NCI-H187 treated with DMSO at 0.1 percent for 48 hours (cell line): ENCODE results near the gene WFDC9.
"Not testable (repeated sequence)": the region's sequence is repeated elsewhere in the genome, so short reads cannot be mapped to it uniquely, and the experiment has no call there.

Experiments
- DNase-seq: peaks from one replicate; lab custom pipeline; 2025; lab: John Stamatoyannopoulos, UW

Gene WFDC9

DNA sequence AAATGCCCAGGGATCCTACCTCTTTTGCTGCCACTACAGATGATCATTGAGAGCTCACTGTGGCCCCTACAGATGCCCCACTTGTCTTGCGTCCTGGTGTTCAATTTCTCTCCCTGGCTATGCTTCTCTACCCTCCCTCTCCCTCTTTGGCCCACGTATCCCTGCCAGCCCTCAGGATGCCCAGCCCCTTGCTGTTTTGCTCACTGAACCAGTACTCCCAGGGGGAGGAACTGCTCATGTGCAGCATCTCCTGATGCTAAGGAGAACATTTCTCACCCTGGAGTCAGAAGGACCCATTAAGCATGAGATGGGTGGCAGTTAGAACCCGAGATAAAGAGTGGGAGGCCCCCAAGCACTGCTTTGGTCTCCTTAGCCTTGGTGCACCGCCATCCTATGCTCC, at the start of gene WFDC9:
WFDC9 (minus strand) TSS at position 101 of the 400 bp plus-strand sequence. CDS start 21,103 bp downstream, outside the sequence.
- no peak for DNase-seq

DNA sequence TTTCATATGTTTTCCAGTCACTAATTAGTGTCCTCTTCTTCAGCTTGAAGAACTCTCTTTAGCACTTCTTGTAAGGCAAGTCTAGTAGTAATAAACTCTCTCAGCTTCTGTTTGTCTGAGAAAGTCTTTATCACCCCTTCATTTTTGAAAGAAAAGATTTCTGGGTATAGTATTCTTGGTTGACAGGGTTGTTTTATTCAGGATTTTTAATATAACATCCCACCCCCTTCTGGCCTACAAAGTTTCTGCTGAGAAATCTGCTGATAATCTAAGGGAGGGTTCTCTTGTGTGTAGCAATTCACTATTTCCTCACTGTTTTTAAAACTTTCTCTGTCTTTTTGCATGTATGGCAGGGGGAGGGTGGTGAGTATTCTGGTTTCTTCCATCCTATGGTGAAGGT, 48.6 kb upstream of the WFDC9 start:
- DNase-seq = no peak

DNA sequence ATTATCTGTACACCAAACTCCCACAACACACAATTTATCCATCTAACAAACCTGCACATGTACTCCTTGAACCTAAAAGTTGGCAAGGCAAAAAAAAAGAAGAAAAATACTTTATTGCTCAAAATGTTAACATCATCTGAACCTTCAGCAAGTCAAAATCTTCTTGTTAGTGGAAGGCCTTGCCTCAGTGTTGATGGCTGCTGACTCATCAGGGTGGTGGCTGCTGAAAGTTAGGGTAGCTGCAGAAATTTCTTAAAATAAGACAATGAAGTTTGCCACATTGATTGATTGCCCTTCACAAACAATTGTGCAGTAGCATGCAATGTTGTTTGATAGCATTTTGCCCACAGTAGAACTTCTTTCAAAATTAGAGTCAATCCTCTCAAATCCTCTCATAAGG, 41.7 kb upstream of the WFDC9 start:
- no peak for DNase-seq

DNA sequence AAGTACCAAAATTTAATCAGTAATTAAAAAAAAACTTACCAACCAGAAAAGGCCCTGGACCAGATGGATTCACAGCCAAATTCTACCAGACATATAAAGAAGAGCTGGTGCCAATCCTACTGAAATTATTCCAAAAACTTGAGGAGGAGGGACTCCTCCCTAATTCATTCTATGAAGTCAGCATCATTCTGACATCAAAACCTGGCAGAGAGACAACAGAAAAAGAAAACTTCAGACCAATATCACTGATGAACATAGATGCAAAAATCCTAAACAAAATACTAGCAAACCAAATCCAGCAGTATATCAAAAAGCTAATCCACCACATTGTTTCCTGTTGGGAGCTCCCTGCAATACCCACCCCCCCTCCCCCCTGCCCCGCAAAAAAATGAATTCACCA, 39.1 kb upstream of the WFDC9 start, which contains the start of gene WFDC11:
WFDC11 (minus strand) TSS at position 101 of the 400 bp plus-strand sequence. CDS start 19,639 bp downstream, outside the sequence.
- no peak for DNase-seq

DNA sequence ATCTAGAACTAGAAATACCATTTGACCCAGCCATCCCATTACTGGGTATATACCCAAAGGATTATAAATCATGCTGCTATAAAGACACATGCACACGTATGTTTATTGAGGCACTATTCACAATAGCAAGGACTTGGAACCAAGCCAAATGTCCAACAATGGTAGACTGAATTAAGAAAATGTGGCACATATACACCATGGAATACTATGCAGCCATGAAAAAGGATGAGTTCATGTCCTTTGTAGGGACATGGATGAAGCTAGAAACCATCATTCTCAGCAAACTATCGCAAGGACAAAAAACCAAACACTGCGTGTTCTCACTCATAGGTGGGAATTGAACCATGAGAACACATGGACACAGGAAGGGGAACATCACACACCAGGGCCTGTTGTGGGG, 26.0 kb upstream of the WFDC9 start:
- not testable (repeated sequence) for DNase-seq

DNA sequence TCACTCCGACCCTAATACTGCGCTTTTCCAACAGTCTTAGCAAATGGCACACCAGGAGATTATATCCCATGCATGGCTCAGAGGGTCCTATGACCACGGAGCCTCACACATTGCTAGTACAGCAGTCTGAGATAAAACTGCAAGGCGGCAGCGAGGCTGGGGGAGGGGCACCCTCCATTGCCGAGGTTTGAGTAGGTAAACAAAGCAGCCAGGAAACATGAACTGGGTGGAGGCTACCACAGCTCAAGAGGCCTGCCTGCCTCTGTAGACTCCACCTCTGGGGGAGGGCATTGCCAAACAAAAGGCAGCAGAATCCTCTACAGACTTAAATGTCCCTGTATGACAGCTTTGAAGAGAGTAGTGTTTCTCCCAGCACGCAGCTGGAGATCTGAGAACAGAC, 20.6 kb upstream of the WFDC9 start:
- DNase-seq = not testable (repeated sequence)

DNA sequence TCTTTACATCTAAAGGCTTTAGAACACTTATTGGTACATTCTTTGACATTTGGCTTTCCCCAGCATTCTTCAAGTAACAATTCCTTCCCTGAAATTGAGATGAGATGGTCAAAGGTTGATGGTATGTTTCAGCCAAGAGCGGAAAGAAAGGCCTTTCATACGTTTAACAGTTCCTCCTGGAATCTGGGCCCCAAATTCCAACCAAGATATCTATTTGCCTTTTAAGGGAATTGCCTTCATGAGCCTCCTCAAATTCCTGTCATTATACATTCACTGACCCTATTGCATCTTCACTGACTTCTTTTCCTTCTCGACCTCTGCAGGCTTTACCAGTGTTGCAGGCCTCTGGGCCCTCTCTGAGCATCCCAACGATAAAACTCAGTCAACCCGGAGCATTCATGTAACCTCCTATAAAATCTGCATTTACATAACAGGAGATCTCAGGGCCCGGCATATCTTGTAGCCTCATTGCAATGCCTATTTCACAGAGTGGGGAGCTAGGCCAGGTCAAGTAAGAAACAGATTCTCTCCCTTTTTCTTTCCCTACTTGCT, 18.3 kb upstream of the WFDC9 start:
- no peak for DNase-seq

DNA sequence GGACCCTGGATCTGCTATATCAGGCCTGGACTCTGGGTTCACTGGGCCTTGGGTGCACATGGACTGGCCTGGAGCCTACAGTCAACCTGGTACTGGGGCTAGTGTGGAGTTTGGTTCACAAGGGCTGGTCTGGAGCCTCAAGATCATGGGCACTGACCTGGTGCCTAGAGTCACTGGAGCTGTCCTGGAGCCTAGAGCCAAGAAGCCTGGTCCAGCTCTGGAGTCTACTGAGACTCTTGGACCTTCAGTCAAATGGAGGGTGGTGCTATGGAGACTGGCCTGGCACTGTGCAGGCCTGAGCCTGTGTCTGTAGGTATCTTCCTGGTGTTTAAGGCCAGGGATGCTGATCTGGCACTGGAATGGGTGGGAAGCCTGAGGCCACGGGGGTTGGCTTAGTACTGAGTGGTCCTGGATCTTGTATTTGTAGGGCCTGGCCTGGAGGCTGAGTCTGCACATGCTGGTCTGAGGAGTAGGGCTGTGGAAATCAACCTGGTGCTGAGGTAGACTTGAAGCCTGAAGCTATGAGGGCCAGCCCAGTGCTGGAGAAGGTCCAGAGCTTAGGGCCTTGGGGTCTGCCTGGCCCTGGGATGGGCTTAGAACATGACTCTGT, 16.5 kb upstream of the WFDC9 start:
- DNase-seq = no peak

DNA sequence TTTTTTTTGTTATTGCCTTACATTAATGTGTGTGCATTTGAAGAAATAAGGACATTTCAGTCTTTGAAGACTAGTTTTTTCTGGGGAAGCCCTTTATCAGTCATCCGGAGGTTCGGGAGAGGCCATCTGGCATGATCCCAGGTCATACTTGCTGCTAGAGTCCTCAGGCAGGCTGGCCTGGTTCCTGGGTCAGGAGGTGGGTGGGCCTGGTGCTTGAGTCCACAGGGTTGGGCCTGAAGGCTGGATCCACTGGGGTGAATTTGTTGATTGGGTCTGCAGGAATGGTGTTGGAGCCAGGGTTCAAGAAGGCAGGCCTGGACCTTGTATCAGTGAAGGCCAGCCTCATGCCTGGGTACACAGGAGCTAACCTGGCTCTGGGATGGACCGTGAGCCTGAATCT, 15.8 kb upstream of the WFDC9 start:
- no peak for DNase-seq

DNA sequence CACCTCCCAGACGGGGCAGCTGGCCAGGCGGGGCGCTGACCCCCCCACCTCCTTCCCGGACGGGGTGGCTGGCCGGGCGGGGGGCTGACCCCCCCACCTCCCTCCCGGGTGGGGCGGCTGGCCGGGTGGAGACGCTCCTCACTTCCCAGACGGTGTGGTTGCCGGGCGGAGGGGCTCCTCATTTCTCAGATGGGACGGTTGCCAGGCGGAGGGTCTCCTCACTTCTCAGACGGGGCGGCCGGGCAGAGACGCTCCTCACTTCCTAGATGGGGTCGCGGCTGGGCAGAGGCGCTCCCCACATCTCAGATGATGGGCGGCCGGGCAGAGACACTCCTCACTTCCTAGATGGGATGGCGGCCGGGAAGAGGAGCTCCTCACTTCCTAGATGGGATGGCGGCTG, 14.8 kb upstream of the WFDC9 start:
- not testable (repeated sequence) for DNase-seq

DNA sequence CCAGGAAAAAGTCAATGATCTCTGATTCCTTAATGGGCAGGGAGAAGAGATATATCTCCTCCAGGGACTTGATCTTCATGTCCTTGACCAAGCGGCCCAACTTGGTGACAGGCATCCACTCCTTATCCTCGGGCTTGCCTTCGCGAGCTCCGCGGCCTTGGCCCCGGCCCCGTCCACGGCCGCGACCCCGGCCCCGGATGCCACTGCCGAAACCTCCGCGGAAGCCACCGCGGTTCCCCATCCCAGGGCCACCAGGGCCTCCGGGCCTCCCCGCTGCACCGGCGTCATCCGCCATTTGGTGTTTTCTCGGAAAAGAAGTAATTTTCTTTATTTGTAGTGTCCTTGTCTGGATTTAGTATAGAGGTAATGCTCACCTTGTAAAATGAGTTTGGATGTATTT, 10.0 kb upstream of the WFDC9 start:
- not testable (repeated sequence) for DNase-seq

DNA sequence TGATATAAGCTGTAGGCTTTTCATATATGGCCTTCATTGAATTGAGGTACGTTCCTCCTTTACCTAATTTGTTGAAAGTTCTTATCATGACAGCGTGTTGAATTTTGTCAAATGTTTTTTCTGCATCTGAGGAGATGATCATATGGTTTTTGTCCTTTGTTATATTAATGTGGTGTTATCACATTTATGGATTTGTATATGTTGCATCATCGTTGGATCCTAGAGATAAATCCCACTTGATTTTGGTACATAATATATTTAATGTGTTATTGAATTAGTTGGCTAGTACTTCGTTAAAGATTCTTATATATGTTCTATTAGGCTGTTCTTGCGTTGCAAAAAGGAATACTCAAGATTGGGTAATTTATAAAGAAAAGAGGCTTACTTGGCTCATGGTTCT, 8.6 kb upstream of the WFDC9 start:
- no peak for DNase-seq

DNA sequence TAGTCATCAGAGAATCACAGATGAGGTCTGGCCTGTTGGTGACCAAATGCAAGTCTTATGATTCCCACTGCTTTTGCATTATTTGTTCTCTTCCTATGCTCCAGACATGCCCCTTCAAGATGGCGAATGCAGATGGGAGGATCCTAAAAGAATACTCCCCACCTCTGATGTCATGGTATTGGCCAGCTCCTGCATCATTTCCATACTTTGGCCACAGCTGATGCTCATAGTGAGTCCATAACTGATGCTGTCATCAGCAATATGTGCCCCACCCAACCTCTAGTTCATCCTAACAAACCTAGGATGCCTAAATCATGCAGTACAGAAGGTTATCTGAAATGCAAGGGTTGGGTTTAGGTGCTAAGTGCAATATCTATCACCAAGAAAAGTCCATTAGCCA, 5.4 kb upstream of the WFDC9 start:
- DNase-seq = no peak

DNA sequence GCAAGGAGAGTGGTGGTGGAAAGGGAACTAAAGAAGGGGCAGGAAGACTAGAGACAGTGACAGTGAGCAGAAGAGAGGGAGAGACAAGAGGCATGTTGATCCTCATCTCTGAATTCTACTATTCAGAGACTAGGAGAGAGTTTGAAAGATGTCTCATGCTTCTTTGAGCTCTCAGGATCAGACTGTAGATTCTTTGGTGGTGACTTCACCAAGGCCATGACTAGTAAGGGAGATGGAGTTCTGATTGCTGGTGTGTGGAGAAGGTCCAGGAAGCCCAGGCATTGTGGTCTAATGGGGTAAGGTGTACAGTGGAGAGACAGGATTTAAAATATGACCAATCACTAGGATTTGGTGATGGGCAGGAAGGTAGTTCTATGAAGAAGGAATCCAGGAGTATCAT, 713 bp downstream of the WFDC9 start:
- no peak for DNase-seq

DNA sequence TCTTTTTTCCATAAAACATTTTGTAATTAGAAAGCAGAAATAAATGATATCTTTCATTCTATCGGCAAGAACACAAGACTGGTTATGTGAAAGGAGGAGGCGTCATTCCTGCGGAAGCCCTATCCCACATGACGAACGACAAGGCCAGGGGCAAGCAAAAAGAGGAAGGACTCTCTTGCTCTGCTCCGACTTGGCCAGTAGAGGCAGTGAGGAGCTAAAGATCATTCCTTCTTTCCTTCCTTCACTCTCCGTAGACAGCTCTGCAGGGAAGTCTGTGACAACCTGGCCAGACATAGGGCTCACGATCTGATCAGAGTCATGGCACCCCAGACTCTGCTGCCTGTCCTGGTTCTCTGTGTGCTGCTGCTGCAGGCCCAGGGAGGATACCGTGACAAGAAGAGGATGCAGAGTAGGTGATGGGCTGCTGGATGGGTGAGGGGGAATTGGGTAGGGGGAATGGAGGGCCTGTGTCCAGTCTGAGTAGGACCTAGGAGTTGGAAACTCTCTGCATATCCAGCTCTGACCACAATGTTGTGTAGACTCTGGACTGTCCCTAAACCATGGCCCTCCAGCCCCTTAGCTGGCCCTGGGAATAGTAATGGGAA, 1.5 kb downstream of the WFDC9 start, which contains the start of gene WFDC10A:
WFDC10A (plus strand) TSS at position 244 of the 605 bp plus-strand sequence; CDS start at position 319, 75 bp downstream.
- DNase-seq = no peak

DNA sequence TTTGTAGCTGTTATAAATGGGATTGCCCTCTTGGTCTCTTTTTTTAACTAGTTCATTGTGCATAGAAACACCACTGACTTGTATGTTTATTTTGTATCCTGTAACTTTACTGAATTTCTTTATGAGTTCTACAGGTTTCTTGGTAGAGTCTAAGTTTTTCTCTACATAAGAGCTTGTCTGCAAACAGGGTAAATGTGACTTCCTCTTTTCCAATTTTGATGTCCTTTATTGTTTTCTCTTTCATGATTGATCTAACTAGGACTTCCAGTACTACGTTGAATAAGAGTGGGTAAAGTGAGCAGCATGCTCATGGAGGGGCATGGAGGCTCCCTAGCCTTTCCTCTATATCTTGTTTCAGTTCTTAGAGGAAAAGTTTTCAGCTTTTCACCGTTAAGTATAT, 4.5 kb downstream of the WFDC9 start:
- DNase-seq = no peak

DNA sequence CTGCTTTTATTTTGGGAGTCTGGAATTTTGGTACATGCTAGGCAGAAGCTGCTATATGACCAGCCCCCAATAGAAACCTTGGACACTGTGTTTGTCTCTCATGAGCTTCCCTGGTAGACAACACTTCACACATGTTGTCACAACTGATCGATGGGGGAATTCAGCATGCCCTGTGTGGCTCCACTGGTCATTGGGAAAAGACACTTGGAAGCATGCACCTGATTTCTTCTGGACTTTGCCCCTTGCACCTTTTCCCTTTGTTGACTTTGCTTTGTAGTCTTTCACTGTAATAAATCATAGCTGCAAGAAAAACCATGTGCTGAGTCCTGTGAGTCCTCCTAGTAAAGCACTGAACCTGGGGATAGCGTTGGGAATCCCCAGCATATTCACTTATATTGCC, 9.5 kb downstream of the WFDC9 start:
- no peak for DNase-seq

DNA sequence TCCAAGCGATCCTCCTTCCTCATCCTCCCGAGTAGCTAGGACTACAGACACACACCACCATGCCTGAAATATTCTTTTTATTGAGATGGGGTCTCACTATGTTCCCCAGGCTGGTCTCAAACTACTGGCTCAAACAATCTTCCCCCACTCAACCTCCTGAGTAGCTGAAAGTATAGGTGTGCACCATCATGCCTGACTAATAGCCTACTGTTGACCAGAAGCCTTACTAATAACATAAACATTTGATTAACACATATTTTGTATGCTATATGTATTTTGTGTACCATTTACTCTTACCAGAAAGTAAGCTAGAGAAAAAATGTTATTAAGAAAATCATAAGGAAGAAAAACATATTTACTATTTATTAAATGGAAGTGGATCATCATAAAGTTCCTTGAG, 13.5 kb downstream of the WFDC9 start:
- no peak for DNase-seq

DNA sequence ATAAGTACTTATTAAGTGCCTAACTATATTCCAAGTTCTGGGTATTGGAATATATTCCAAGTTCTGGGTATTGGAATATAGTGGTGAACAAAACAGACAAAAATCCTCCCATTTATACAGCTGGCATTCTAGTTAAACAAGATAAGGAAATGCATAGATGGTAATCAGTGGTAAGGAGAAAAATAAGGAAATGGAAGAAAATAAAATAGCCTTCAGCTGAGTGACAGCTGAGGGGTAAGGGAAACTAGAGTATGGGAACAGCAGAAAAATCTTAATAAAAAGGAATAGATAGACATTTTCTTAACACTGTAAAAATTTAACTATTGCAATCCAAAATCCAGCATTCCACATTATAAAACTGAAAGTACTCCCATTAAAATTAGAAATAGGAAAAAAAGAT, 18.8 kb downstream of the WFDC9 start:
- no peak for DNase-seq

DNA sequence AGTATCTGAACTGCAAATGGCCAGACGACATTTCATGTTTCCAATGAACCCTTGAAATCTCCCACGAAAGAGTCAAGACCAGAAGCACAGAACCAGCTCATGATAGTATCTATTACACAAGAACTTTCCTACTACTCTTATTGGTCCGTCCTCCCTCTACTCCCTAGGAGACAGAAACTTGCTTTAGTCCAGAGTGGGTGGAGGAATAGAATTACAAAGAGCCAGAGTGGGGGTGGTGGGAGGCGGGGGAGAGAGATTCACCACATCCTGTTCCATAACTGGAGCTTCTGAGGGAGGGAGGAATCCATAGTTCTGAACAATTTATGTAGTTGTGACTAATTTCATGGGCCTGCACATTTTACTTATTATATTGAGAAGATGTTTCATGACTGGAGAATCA, 20.0 kb downstream of the WFDC9 start:
- no peak for DNase-seq

DNA sequence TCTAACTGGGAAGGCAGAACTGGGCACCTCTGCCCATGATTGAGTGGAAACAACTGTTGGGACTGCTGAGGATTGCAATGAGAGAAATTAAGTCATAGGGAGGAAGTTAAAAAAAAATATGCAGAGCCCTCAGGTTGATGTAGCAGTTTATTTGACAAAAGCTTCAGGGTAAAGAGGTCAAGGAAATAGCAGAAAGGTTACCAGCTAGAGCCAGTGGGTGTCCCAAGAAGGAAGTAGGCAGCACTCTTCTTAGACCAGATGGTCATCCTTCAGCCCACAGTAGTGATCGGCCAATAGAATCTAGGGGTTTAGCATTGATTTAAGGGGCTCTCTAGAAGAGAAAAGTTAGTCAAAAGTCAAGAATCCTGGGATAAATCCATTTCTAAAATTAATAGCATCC, 23.3 kb downstream of the WFDC9 start:
- no peak for DNase-seq

DNA sequence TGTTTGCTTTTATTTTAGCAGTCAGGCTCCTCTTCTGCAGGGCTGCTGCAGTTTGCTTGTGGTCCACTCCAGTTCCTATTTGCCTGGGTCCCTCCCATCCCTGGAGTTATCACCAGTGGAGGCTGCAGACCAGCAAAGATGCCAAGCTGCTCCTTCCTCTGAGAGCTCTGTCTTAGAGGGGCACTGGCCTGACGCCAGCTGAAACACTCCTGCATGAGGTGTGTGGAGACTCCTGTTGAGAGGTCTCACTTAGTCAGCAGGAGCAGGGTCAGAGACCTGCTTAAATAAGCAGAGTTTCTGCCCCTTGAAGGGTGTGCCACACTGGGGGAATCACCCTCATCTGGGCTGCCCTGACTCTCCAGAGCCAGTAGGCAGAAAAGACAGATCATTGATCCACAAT, 35.8 kb downstream of the WFDC9 start:
- DNase-seq = no peak

DNA sequence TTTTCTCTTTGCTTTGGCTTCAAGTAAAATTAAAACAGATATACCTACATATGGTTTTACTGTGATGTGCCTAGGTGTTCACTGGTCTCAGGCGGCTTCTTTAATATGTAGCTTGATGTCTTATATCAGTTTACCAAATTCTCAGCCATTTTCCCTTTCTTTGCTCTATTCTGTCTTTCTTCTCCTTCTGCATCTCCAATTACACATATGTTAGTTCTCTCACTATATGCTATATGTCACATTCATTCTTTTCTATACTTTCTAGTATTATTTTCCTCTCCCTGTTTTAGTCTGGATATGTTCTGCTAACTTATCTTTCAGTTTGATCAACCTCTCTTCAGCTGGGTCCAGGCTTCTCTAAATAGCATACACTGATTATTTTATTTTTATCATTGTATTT, 37.6 kb downstream of the WFDC9 start:
- DNase-seq = no peak
